Glomerular endothelial cell (primary cell): ENCODE results near the gene TNP2. TPM values are rescaled to one million over a fixed set of nuclear protein-coding genes. Genes with fewer than 3 reads are reported as not detected.
"Not testable (repeated sequence)": the region's sequence is repeated elsewhere in the genome, so short reads cannot be mapped to it uniquely, and the experiment has no call there.

ENCODE experiments used
- DNase-seq: peaks from one replicate; pipeline ENCODE4 v3.0.0-alpha.2; 2011; ENCODE audit warnings: low read depth, low spot score; ENCODE audit errors: extremely low read depth
- total RNA-seq: library from RNA; depleted of rRNA; stranded (reverse); fragments of >200 nt; gene quantifications from 2 replicates; pipeline ENCODE4 v1.2.3, GENCODE V29; 2015

TNP2 gene
- total RNA-seq, 1 donor from 2014 or later = not detected

DNA sequence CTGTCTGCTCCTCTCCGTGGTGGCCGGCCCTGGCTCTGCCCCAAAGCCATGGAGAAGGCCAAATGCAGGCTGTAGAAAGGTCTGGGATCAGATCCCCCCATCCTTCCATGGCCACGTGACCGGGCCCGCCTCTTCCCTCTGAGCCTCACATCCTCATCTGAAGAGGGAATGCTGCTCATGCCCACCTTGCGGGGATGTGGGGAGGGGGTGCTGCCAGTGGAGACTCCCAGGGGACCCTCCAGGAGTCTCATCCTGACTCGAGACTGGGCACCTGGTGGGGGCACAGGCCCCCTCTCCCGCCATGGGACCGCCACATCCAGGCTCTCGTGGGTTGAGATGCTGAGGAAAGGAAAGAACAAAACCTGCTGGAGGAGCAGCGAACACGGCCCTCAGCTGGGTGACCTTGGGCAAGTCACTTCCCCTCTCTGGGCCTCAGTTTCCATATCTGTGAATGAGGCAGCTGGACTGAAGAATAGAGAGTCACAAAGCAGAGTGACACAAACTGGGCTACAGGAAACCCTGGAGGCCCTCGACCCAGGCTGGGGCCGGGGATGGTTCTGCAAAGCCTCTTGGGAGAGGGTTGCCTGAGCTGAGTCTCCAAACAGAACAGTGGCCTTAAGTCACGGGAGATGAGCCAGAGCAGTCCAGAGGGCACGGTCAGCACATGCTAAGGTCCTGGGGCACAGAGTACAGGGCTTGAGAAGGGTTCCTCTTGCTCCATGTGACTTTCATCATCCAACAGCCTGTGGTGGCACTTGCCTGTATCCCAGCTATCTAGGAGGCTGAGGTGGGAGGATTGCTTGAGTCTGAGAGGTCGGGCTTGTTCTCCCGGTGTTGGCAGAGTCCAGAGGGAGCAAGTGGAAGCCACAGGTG, 43.2 kb downstream of the TNP2 start:
- no peak for DNase-seq

DNA sequence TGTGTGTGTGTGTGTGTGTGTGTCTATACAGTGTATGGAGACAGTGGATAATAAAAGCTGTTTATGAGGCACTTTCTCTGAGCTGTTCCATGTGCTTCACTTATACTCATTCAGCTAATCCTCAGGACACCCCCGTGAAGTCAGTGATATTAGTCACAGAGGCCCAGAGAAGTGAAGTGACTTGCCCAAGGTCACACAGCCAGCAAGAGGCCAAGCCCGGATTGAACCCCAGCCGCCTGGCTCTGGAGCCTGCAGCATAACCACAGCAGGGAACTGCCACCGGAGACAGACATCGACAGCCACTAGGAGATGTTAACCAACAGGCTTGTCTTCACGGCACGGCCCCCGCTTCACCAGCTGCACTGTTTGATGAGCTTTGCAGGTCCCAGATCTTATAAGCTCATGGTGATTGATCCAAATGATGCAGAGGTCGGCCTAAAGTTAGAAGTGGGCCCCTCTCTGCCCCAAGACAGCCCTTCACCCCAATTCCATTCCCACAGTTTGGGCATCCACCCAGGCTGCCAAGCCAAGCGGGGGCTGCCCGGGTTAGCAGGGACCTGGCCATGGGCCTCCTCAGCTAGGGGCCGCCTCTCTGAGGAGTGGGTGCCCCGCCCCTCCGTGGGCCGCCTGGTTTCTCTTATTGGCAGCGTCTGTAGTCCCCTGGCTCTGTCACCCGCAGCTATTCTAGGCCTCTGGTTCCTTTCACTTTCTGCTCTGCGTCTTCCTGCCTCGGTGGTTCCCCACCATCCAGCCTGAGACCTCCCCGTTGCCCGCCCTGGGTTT, 44.0 kb downstream of the TNP2 start:
- no peak for DNase-seq

DNA sequence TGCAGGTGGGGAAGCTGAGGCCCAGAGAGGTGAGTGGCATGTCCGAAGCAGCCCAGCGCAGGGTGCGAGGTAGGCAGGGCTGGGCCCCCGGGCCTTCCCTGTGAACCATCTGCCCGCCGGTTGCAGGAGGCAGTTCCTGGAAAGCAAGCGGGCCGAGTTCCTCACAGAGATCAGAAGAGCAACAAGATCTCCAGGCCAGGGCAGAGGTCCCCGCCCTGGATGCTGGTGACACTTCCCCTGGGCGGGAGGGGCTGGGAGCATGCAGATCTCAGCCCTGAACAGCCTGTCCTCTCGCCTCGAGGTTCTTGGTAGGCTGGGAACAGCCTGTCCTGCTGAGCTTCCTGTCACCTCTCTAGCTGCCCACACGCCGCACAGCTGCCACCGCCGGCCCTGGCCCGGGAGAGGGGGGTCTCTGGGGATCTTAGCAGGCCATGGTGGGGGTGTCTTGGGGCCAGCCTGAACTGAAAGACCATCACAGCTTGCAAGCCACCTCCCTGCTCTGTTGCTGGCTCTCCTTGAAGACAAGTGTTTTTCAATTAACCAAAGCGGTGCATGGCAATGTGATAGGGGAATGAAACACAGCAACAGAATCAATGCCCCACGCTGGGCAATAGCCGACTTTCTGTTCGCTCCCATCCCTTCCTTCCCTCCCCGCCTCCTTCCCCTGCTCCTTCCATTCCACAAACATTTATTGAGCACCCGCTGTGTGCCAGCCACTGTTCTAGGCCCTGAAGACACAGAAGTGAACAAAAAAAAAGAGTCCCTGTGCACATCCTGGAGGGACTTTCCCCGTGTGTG, 44.8 kb downstream of the TNP2 start:
- no peak for DNase-seq

DNA sequence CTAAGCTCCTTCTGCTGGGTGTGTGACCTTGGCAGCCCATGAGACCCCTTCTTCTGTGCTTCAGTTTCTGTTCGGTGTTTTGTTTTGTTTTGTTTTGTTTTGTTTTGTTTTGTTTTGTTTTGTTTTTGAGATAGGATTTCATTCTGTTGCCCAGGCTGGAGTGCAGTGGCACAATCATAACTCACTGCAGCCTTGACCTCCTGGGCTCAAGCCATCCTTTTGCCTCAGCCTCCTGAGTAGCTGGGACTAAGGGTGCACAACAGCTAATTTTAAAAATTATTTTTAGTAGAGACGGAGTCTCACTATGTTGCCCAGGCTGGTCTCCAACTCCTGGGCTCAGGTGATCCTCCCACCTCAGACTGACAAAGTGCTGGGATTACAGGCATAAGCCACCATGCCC, 48.6 kb downstream of the TNP2 start:
- DNase-seq = not testable (repeated sequence)

DNA sequence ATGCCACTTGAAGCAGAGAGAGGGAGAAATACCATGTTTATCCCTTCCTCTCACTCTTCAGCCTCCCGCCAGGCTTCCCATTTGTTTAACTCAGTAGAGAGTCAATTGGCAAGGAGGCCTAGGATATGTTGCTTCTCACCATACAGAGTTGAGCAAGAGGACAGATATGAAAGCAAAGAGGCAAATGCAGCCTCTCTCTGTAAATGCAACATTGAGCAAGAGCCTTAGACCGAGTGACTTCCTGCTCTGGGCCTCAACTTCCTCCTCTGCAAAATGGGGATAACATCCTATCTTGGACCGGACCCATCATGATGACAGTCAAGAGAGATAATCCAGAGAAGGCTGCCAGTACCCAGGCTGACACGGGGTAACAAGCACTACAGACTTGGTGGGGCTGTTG, 49.9 kb downstream of the TNP2 start:
- DNase-seq = no peak

DNA sequence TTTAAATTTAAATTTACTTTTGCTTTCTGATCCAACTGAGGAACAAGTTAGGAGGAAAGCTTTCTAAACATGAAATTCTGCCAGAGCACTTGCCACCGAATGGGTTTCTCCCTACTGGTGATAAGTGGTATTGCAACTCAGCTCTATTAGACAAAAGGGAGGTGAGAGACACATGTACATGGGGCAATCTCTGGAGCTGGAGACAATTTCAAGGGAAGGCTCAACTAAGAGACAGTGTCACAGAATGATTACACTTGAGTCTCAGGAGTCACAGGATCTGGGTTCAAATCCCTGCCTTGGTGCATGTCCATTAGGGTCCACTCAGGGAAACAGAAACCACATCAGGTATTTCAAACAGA, 50.5 kb downstream of the TNP2 start:
- DNase-seq = no peak

Other genes with a start within 250 kb of the TNP2 start
- gene SOCS1, start 13.1 kb downstream of the TNP2 start, total RNA-seq = 4.2 and 11.3 TPM in 2 replicates
- not detected in 2 replicates for gene PRM3, start 4.3 kb upstream of the TNP2 start, total RNA-seq
- not detected in 2 replicates for gene PRM2, start 7.2 kb upstream of the TNP2 start, total RNA-seq
- not detected in 2 replicates for gene PRM1, start 12.0 kb upstream of the TNP2 start, total RNA-seq
- 3.6 and 5.9 TPM in 2 replicates for gene RMI2, start 76.1 kb upstream of the TNP2 start, total RNA-seq